HepG2 (cell line): ENCODE results near the gene ITSN2. TPM values are rescaled to one million over a fixed set of nuclear protein-coding genes. Genes with fewer than 3 reads are reported as not detected.

ENCODE experiments used
- ATAC-seq: fragments of 200-7000 bp; cut with Tn5 transposase; 3 replicates; pipeline ENCODE4 v1.9.1; 2020; ENCODE audit warnings: mild to moderate bottlenecking, moderate library complexity
- BruUV-seq: library from RNA; stranded (reverse); fragments of 400-500 nt; replicated peaks from 2 replicates; lab custom pipeline; 2021; lab: Mats Ljungman, UMichigan
- CTCF ChIA-PET: fragments of 300-600 bp; formaldehyde crosslinking; extraction: SDS; loops from one replicate; lab custom pipeline; 2021; ENCODE audit warnings: low total read pairs, inconsistent platforms, low intra/inter-chr PET ratio; lab: Yijun Ruan, JAX
- POLR2A ChIA-PET: fragments of 350-600 bp; sonication (Branson Sonifier 250); formaldehyde crosslinking; loops from one replicate; lab custom pipeline; 2020; ENCODE audit warnings: antibody characterized with exemption, inconsistent platforms; lab: Yijun Ruan, JAX
- DNase-seq: peaks from one replicate; pipeline ENCODE4 v3.0.0-alpha.2; 2015; ENCODE audit warnings: low spot score
- FAIRE-seq: peaks from 3 replicates; lab custom pipeline; 2011; peaks lifted over from hg19 to GRCh38; lab: Jason Lieb, UNC
- H2AFZ ChIP-seq: one replicate; pipeline ENCODE4 v1.6.1; 2011; ENCODE audit warnings: low read length, inconsistent platforms
- H3K27ac ChIP-seq: fragments of 300-600 bp; 3 replicates; pipeline ENCODE4 v1.8.0; 2011; ENCODE audit warnings: mixed run types, mild to moderate bottlenecking, mixed read lengths, low read length, inconsistent platforms; ENCODE audit not compliant: insufficient read depth; ENCODE audit errors: extremely low read length
- H3K27me3 ChIP-seq, 2 experiments: fragments of 200-600 bp in 1 of 2; 2 replicates in 1 of 2; 3 replicates in 1 of 2; pipeline versions ENCODE4 v1.6.0 to v1.8.0; 2011; ENCODE audit warnings: low read length in 2 of 2, mild to moderate bottlenecking in 2 of 2, moderate library complexity in 2 of 2, inconsistent platforms in 1 of 2; ENCODE audit not compliant: insufficient read depth in 2 of 2, control insufficient read depth in 1 of 2
- H3K36me3 ChIP-seq, 2 experiments: fragments of 200-600 bp in 1 of 2; replicated peaks in 1 of 2; 2 replicates in 1 of 2; 3 replicates in 1 of 2; pipeline versions ENCODE4 v1.5.1 to v1.8.0; 2011; ENCODE audit warnings: low read length in 2 of 2, inconsistent platforms in 1 of 2; ENCODE audit not compliant: insufficient read depth in 2 of 2, control insufficient read depth in 1 of 2
- H3K4me1 ChIP-seq: 2 replicates; pipeline ENCODE4 v1.5.1; 2012; ENCODE audit warnings: low read length, inconsistent platforms; ENCODE audit not compliant: insufficient read depth
- H3K4me2 ChIP-seq: 2 replicates; pipeline ENCODE4 v1.6.0; 2011; ENCODE audit warnings: low read depth, low read length, inconsistent platforms
- H3K4me3 ChIP-seq, 3 experiments: fragments of 200-600 bp in 1 of 3; sonication (generic), shearing (Covaris generic) in 1 of 3; replicated peaks in 1 of 3; 2 replicates each; pipeline ENCODE4 v1.5.1; 2011 to 2016; ENCODE audit warnings: low read length in 3 of 3, inconsistent platforms in 2 of 3, low read depth in 2 of 3, mild to moderate bottlenecking in 2 of 3, control low read depth in 1 of 3, mixed read lengths in 1 of 3; ENCODE audit not compliant: insufficient read depth in 1 of 3
- H3K79me2 ChIP-seq: one replicate; pipeline ENCODE4 v1.6.1; 2011; ENCODE audit warnings: low read length, inconsistent platforms; ENCODE audit not compliant: insufficient read depth
- H3K9ac ChIP-seq: 2 replicates; pipeline ENCODE4 v1.6.0; 2011; ENCODE audit warnings: mild to moderate bottlenecking, low read depth, low read length, inconsistent platforms; ENCODE audit not compliant: insufficient read depth
- H3K9me3 ChIP-seq: 2 replicates; pipeline ENCODE4 v1.5.1; 2012; ENCODE audit warnings: mild to moderate bottlenecking, low read length
- H4K20me1 ChIP-seq: 2 replicates; pipeline ENCODE4 v1.6.0; 2011; ENCODE audit warnings: inconsistent platforms, mild to moderate bottlenecking, low read length, moderate library complexity; ENCODE audit not compliant: insufficient read depth
- MAFF ChIP-seq: IDR thresholded peaks from 2 replicates; pipeline ENCODE4 v1.6.1; 2011; ENCODE audit warnings: low read depth, low read length, improper control_type of control experiment
- MAFK ChIP-seq, 2 experiments: IDR thresholded peaks in 1 of 2; conservative IDR thresholded peaks in 1 of 2; 2 replicates each; pipeline ENCODE4 v1.6.1; 2011; ENCODE audit warnings: improper control_type of control experiment in 2 of 2, low read length in 2 of 2
- PRDM4 ChIP-seq: sonication (generic); formaldehyde crosslinking; IDR thresholded peaks from 2 replicates; pipeline ENCODE4 v1.9.0; 2021; ENCODE audit warnings: missing genetic modification reagents, borderline replicate concordance
- ZNF646 ChIP-seq: sonication (generic); formaldehyde crosslinking; IDR thresholded peaks from 2 replicates; pipeline ENCODE4 v1.9.0; 2021; ENCODE audit warnings: mild to moderate bottlenecking, missing genetic modification reagents
- ZNF720 ChIP-seq: sonication (generic); formaldehyde crosslinking; IDR thresholded peaks from 2 replicates; pipeline ENCODE4 v1.4.0; 2020; ENCODE audit warnings: missing genetic modification reagents
- WGBS: methylation state at CpG from one replicate; pipeline ENCODE4 v1.1.6; 2017; ENCODE audit warnings: low lambda C conversion rate; 5-methylcytosine and 5-hydroxymethylcytosine counted together
- in situ Hi-C: cut with HindIII; loops from 2 replicates; pipeline ENCODE4 v1.10.0; 2017; ENCODE audit warnings: low pct_unique_long_range_greater_than_20kb; ENCODE audit not compliant: extremely low pct_ligation_motif_present
- intact Hi-C: fragments of 100-400 bp; cut with micrococcal nuclease; formaldehyde crosslinking; loops from one replicate; pipeline ENCODE4 v1.10.0; 2022; ENCODE audit not compliant: unreplicated experiment
- polyA plus RNA-seq, 8 experiments: library from polyadenylated mRNA; depleted of rRNA in 3 of 8; stranded (reverse) in 7 of 8; unstranded in 1 of 8; fragments of >200 nt; fragmentation: Illumina TruSeq in 4 of 8; extraction: Trizol in 4 of 8; gene quantifications; 2 replicates each; pipeline versions ENCODE4 v1.2.1 to v1.2.3, GENCODE V29; 2011 to 2016; ENCODE audit warnings: low read depth in 4 of 8, missing spikeins in 1 of 8, mixed read lengths in 1 of 8; ENCODE audit not compliant: insufficient read depth in 1 of 8
- total RNA-seq, 5 experiments: library from RNA; depleted of rRNA; stranded (reverse); fragments of >200 nt; fragmentation: Illumina TruSeq; extraction: Trizol; gene quantifications; 2 replicates each; pipeline ENCODE4 v1.2.3, GENCODE V29; 2016; ENCODE audit warnings: low read depth in 1 of 5
- TF ChIP-seq, protein P1 (sequence below): sonication (generic); formaldehyde crosslinking; IDR thresholded peaks from 2 replicates; pipeline ENCODE4 v1.9.0; 2022; ENCODE audit warnings: low read depth, missing genetic modification reagents

The ITSN2 gene
- total and polyA plus RNA-seq, 2 of the 13 experiments (the other 11 are each of a cell fraction or from before 2014, with no cell fraction given): 26.0 to 26.6 TPM

DNA sequence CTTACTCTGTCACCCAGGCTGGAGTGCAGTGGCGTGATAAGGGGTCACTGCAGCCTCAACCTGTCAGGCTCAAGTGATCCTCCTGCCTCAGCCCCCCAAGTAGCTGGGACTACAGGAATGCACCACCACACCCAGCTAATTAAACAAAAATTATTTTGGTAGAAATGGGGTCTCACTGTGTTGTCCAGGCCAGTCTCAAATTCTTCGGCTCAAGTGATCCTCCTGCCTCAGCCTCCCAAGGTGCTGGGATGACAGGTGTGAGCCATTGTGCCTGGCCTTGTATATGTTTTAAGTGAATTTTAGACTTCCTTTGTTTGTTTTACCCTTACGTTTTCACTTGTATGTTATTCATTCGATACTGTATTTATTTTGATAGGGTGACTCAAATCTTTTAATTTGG is 34.7 kb upstream of the ITSN2 start (continued):
- no peak for TF ChIP-seq ZNF646 (CRISPR knock-in tag)

DNA sequence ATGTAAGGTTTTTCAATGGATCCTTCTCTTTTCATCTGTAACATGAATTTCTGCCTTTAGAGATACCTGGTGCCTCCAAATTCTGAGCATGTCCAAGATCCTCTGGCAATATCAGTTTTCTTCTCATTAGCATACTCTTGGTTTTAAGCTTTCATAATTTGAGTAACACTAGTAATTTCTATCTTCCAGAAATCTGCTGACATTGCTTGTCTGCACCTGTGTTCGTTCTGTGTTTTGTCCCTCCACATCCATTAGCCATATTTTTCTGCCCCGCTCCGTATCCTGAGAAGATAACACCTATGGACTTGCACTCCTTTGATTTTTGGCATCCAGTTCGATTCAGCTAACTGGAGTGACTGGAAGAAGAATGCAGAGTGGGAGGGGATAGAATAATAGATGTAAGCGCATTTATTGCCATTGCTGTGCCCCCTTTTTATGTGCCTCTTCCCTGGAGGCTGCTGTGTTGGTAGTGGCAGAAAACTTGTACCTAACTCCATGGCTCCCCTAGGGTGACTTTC is 32.3 kb upstream of the ITSN2 start:
- no peak for ATAC-seq
- Histone ChIP-seq H2AFZ (no peak overlapping the region), H3K27ac (no peak overlapping the region), H3K27me3 (peaks cover 0 to 6% of the 10 kb centered on the region in 2 experiments; a peak in 1 of 5 replicates), H3K4me1 (no peaks in the 10 kb centered on the region), H3K4me3 (no peak overlapping the region), H4K20me1 (no peaks in the 10 kb centered on the region), H3K4me2 (no peak overlapping the region), H3K36me3 (no peaks in the 10 kb centered on the region), H3K9me3 (no peaks in the 10 kb centered on the region), H3K79me2 (no peaks in the 10 kb centered on the region), H3K9ac (no peak overlapping the region)
- in situ Hi-C loops: no loop called here
- no TSS peak for BruUV-seq
- intact Hi-C loops: no loop called here
- no peak for FAIRE-seq
- no peak for DNase-seq
- no peak for TF ChIP-seq ZNF720
- no peak for TF ChIP-seq PRDM4 (CRISPR knock-in tag)
- peak; percentile 80 for TF ChIP-seq MAFF
- TF ChIP-seq MAFK (conservative IDR thresholded peaks at IDR 0.05 in 1 of 2, IDR thresholded peaks at IDR 0.05 in 1 of 2; ENCODE audit: low read length in 2 of 2): peak; percentile 75 to 88
- TF ChIP-seq, protein P1, sequence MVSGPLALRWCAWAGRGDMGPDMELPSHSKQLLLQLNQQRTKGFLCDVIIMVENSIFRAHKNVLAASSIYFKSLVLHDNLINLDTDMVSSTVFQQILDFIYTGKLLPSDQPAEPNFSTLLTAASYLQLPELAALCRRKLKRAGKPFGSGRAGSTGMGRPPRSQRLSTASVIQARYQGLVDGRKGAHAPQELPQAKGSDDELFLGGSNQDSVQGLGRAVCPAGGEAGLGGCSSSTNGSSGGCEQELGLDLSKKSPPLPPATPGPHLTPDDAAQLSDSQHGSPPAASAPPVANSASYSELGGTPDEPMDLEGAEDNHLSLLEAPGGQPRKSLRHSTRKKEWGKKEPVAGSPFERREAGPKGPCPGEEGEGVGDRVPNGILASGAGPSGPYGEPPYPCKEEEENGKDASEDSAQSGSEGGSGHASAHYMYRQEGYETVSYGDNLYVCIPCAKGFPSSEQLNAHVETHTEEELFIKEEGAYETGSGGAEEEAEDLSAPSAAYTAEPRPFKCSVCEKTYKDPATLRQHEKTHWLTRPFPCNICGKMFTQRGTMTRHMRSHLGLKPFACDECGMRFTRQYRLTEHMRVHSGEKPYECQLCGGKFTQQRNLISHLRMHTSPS (CRISPR knock-in tag): no peak
- POLR2A ChIA-PET: no interaction called here
- CTCF ChIA-PET: no interaction called here
- 54% methylated on average over 5 of the region's 5 CpGs for WGBS
